ENCODE measurements around the gene KANTR.
A peak's percentile ranks its signal among the peaks of the same experiment; 100 is the strongest.

KANTR gene

GRCh38 chrX:53093748-53094581, at the start of gene KANTR:
KANTR (plus strand) TSS chrX:53094142; CDS start chrX:53124273, 30,131 bp downstream.
- DNase-seq (ENCODE audit: insufficient read length, low spot score) (peak; percentile 81), FAIRE-seq (no peak)

GRCh38 chrX:53044995-53045394, 48.9 kb upstream of the KANTR start:
- DNase-seq (ENCODE audit: insufficient read length, low spot score), result no peak
- FAIRE-seq, result no peak

- DNase-seq (ENCODE audit: insufficient read length, low spot score), result peak; percentile 1
- FAIRE-seq, result no peak
Measured at GRCh38 chrX:53047228-53047627, 46.7 kb upstream of the KANTR start.

GRCh38 chrX:53048169-53049126, 45.5 kb upstream of the KANTR start, which contains the start of gene GPR173:
GPR173 (plus strand) TSS chrX:53048789; CDS start chrX:53076622, 27,833 bp downstream.
- peak; percentile 63 for FAIRE-seq
- DNase-seq (ENCODE audit: insufficient read length, low spot score), result peak; percentile 40

GRCh38 chrX:53049127-53049517, 44.8 kb upstream of the KANTR start:
- FAIRE-seq (no peak), DNase-seq (ENCODE audit: insufficient read length, low spot score) (no peak)

GRCh38 chrX:53050841-53051240, 43.1 kb upstream of the KANTR start:
- FAIRE-seq (no peak), DNase-seq (ENCODE audit: insufficient read length, low spot score) (no peak)

GRCh38 chrX:53055244-53055849, 38.6 kb upstream of the KANTR start:
- DNase-seq (ENCODE audit: insufficient read length, low spot score), result no peak

GRCh38 chrX:53056292-53056691, 37.6 kb upstream of the KANTR start:
- DNase-seq (ENCODE audit: insufficient read length, low spot score) (no peak), FAIRE-seq (no peak)

More at GRCh38 chrX:53055244-53055849, 38.6 kb upstream of the KANTR start:
- FAIRE-seq, result no peak

- FAIRE-seq, result no peak
- DNase-seq (ENCODE audit: insufficient read length, low spot score), result no peak
Measured at GRCh38 chrX:53065104-53065503, 28.8 kb upstream of the KANTR start.

- FAIRE-seq, result no peak
- DNase-seq (ENCODE audit: insufficient read length, low spot score), result no peak
Measured at GRCh38 chrX:53071064-53071463, 22.9 kb upstream of the KANTR start.

- FAIRE-seq, result no peak
- peak; percentile 25 for DNase-seq (ENCODE audit: insufficient read length, low spot score)
Measured at GRCh38 chrX:53071604-53072417, 22.1 kb upstream of the KANTR start.

- no peak for FAIRE-seq
- DNase-seq (ENCODE audit: insufficient read length, low spot score), result no peak
Measured at GRCh38 chrX:53072418-53073114, 21.4 kb upstream of the KANTR start.

GRCh38 chrX:53073115-53073586, 20.8 kb upstream of the KANTR start:
- DNase-seq (ENCODE audit: insufficient read length, low spot score) (no peak), FAIRE-seq (no peak)

GRCh38 chrX:53075011-53075410, 18.9 kb upstream of the KANTR start:
- DNase-seq (ENCODE audit: insufficient read length, low spot score) (no peak), FAIRE-seq (no peak)

- DNase-seq (ENCODE audit: insufficient read length, low spot score) (no peak), FAIRE-seq (no peak)
Measured at GRCh38 chrX:53076671-53077070, 17.3 kb upstream of the KANTR start.

GRCh38 chrX:53077207-53078197, 16.4 kb upstream of the KANTR start:
- DNase-seq (ENCODE audit: insufficient read length, low spot score), result no peak
- no peak for FAIRE-seq

GRCh38 chrX:53078943-53079342, 15.0 kb upstream of the KANTR start:
- DNase-seq (ENCODE audit: insufficient read length, low spot score) (no peak), FAIRE-seq (no peak)
